Esophagus muscularis mucosa (tissue), 4 donors: Measurements from ENCODE around the gene FAM3B. TPM values are rescaled to one million over a fixed set of nuclear protein-coding genes. Genes with fewer than 3 reads are reported as not detected.

Experiments used
- DNase-seq: peaks from one replicate; pipeline ENCODE4 v3.0.0-alpha.2; 2017; ENCODE audit errors: extremely low spot score
- H3K27ac ChIP-seq, 4 donors: fragments of 200-600 bp; sonication (generic); replicated peaks in 1 of 4; 1 replicate in 3 of 4; 2 replicates in 1 of 4; pipeline ENCODE4 v1.5.1; 2016 to 2019; ENCODE audit warnings: mild to moderate bottlenecking in 1 of 4
- H3K27me3 ChIP-seq, 4 donors: fragments of 200-600 bp; sonication (generic); one replicate each; pipeline versions ENCODE4 v1.5.1 to v1.6.0; 2016 to 2019
- H3K36me3 ChIP-seq, 4 donors: fragments of 200-600 bp; sonication (generic); one replicate each; pipeline ENCODE4 v1.5.1; 2016 to 2019
- H3K4me1 ChIP-seq, 4 donors: fragments of 200-600 bp; sonication (generic); one replicate each; pipeline ENCODE4 v1.5.1; 2016 to 2019
- H3K4me3 ChIP-seq, 4 donors: fragments of 200-600 bp; sonication (generic); 1 replicate in 2 of 4; 2 replicates in 2 of 4; pipeline ENCODE4 v1.5.1; 2016 to 2019; ENCODE audit warnings: mild to moderate bottlenecking in 4 of 4, moderate library complexity in 1 of 4
- H3K9me3 ChIP-seq, 4 donors: fragments of 200-600 bp; sonication (generic); 1 replicate in 3 of 4; 2 replicates in 1 of 4; pipeline ENCODE4 v1.5.1; 2016 to 2019
- EP300 ChIP-seq: sonication (generic); formaldehyde crosslinking; IDR thresholded peaks from one replicate; pipeline ENCODE4 v1.6.1; 2017; ENCODE audit warnings: antibody characterized with exemption
- POLR2A ChIP-seq: fragments of 450-650 bp; IDR thresholded peaks from one replicate; pipeline ENCODE4 v1.6.1; 2017; ENCODE audit warnings: antibody characterized with exemption, moderate library complexity, mild to moderate bottlenecking, low read depth
- POLR2AphosphoS5 ChIP-seq, 2 donors: sonication (generic); formaldehyde crosslinking; IDR thresholded peaks; one replicate each; pipeline ENCODE4 v1.6.1; 2017; ENCODE audit warnings: antibody characterized with exemption in 2 of 2
- WGBS: methylation state at CpG from one replicate; pipeline ENCODE4 v1.1.5; 2018; 5-methylcytosine and 5-hydroxymethylcytosine counted together
- intact Hi-C: fragments of 100-400 bp; cut with DNase I; formaldehyde crosslinking; loops from one replicate; pipeline ENCODE4 v1.15.1; 2023
- total RNA-seq, 4 donors: library from RNA; depleted of rRNA; stranded (reverse); fragments of >200 nt; gene quantifications; one replicate each; pipeline versions ENCODE4 v1.1.0 to v1.2.1, GENCODE V29; 2016
- TF ChIP-seq, protein P1 (sequence below), 3 experiments: fragments of 200-600 bp in 2 of 3; fragments of 450-650 bp in 1 of 3; sonication (generic) in 2 of 3; IDR thresholded peaks; one replicate each; pipeline ENCODE4 v1.5.1; 2017 to 2019; ENCODE audit warnings: antibody characterized with exemption in 3 of 3, mild to moderate bottlenecking in 2 of 3, moderate library complexity in 1 of 3

The FAM3B gene
- total RNA-seq, 4 donors from 2014 or later = 0.45 TPM; not detected in 3

DNA sequence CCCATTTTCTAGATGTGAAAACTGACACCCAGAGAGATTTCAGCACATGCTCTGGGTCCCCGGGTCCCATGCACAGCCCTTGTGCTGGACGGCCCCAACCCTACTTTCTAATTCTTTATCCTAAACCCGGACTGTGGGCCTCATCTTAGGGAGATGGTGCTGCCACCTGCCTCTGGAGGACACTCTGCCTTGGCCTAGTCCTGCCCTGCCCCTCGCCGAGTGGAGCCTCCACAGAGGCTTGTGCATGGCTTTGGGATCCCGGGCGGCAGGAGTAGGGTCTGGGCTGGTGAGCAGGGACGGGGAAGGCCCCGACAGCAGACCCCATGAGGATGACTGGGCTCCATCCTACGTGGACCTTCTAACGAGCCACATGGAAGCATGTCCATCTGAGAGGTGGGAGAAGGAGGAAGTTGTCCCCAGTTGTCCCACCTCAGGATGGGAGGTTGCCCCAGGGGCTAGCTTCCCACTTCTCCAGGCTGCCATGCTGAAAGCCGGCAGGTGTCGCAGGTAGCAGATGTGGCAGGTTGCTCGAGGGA lies 57.6 kb downstream of the FAM3B start:
- H3K4me3 ChIP-seq = no peak overlapping the region
- 97% methylated on average over 6 of the region's 14 CpGs for WGBS
- no peak for DNase-seq
- H3K27ac ChIP-seq = no peak overlapping the region
- intact Hi-C loops = no loop called here
- TF ChIP-seq, protein P1, sequence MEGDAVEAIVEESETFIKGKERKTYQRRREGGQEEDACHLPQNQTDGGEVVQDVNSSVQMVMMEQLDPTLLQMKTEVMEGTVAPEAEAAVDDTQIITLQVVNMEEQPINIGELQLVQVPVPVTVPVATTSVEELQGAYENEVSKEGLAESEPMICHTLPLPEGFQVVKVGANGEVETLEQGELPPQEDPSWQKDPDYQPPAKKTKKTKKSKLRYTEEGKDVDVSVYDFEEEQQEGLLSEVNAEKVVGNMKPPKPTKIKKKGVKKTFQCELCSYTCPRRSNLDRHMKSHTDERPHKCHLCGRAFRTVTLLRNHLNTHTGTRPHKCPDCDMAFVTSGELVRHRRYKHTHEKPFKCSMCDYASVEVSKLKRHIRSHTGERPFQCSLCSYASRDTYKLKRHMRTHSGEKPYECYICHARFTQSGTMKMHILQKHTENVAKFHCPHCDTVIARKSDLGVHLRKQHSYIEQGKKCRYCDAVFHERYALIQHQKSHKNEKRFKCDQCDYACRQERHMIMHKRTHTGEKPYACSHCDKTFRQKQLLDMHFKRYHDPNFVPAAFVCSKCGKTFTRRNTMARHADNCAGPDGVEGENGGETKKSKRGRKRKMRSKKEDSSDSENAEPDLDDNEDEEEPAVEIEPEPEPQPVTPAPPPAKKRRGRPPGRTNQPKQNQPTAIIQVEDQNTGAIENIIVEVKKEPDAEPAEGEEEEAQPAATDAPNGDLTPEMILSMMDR (IDR thresholded peaks at IDR 0.05) = no peak
- TF ChIP-seq EP300 = no peak
- no peak for TF ChIP-seq POLR2AphosphoS5 (IDR thresholded peaks at IDR 0.05)
- TF ChIP-seq POLR2A = no peak
- H3K9me3 ChIP-seq = no peaks in the 10 kb centered on the region
- H3K27me3 ChIP-seq = peaks cover 0 to 23% (median 0%) of the 10 kb centered on the region in 4 donors
- peaks cover 0 to 28% (median 20%) of the 10 kb centered on the region in 4 donors for H3K36me3 ChIP-seq
- peaks cover 0 to 16% (median 9%) of the 10 kb centered on the region in 4 donors for H3K4me1 ChIP-seq

DNA sequence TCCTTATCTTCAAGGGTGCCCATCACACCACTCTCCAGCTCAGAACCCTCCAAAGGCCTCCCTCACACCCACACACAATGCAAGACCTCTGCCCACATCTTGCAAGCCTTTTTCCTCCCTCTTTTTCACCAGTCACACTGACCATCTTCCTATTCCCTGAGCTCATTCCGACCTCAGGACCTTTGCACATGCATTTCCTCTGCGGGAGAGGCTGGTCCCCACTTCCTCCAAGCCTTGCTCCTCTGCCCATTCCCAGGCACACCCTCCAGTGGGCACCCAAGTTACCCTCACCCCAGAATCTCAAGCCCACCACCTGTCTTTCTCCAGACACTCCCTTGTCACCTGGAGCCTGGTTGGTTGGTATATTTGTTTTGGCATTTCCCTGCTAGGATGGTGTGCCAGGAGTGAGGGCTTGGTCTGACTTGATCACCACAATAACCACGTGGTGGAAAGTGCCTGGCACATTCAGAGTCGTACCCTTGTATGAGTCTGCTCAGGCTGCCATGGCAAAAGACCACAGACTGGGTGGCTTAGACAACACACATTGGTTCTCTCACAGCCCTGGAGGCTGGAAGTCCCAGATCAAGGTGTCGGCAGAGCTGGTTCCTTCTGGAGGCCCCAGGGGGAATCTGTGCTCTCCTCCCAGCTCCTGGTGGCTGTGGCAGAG lies 58.4 kb downstream of the FAM3B start:
- 88% methylated on average over 5 of the region's 5 CpGs for WGBS
- peaks cover 0 to 16% (median 0%) of the 10 kb centered on the region in 4 donors for H3K27me3 ChIP-seq
- no peak overlapping the region for H3K4me3 ChIP-seq
- H3K27ac ChIP-seq = no peak overlapping the region
- intact Hi-C loops = no loop called here
- peaks cover 0 to 36% (median 27%) of the 10 kb centered on the region in 4 donors for H3K36me3 ChIP-seq
- no peak for TF ChIP-seq POLR2AphosphoS5 (IDR thresholded peaks at IDR 0.05)
- TF ChIP-seq, protein P1 (IDR thresholded peaks at IDR 0.05) = no peak
- TF ChIP-seq POLR2A = no peak
- TF ChIP-seq EP300 = no peak
- peaks cover 0 to 8% (median 2%) of the 10 kb centered on the region in 4 donors for H3K4me1 ChIP-seq
- no peaks in the 10 kb centered on the region for H3K9me3 ChIP-seq
- DNase-seq = no peak

DNA sequence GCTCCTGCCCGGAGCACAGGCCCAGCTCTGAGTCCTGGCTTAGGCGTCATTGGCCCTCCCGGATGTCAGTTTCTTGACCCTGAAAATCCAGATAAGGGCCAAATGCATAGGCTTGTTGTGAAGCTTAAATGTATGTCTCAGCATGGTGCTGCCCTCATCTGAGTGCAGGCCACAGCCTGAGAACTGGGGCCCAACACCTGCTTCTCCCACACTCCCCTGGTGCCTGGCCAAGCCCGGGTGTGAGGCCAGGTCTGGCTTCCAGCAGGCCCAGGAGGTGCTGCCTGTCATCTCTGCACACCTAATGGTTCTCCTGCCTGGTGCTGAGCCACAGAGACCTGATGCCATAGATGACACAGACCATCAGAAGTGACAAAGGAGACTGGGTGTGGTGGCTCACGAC lies 59.3 kb downstream of the FAM3B start:
- Histone ChIP-seq H3K4me3 (no peak overlapping the region), H3K4me1 (peaks cover 0 to 5% (median 0%) of the 10 kb centered on the region in 4 donors), H3K9me3 (no peaks in the 10 kb centered on the region), H3K27ac (no peak overlapping the region), H3K27me3 (peaks cover 0 to 8% (median 0%) of the 10 kb centered on the region in 4 donors), H3K36me3 (peaks cover 0 to 44% (median 36%) of the 10 kb centered on the region in 4 donors)
- intact Hi-C loops = no loop called here
- no peak for TF ChIP-seq POLR2A
- TF ChIP-seq, protein P1 (IDR thresholded peaks at IDR 0.05) = no peak
- TF ChIP-seq EP300 = no peak
- no peak for TF ChIP-seq POLR2AphosphoS5 (IDR thresholded peaks at IDR 0.05)
- 77% methylated on average over 5 of the region's 5 CpGs for WGBS
- no peak for DNase-seq

DNA sequence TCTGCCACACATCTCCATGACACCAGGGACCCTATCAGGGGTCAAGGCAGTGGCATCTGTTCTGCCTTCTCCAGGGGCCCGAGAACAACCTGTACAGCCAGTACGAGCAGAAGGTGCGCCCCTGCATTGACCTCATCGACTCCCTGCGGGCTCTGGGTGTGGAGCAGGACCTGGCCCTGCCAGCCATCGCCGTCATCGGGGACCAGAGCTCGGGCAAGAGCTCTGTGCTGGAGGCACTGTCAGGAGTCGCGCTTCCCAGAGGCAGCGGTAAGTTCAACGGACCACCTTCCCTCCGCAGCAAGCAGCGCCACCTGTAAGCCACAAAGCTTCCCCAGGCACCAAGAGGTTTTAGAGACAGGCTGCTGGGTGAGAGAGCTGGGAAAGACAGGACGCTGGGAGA lies 61.1 kb downstream of the FAM3B start:
- Histone ChIP-seq H3K36me3 (peaks cover 0 to 58% (median 47%) of the 10 kb centered on the region in 4 donors), H3K27me3 (peaks cover 0 to 3% (median 0%) of the 10 kb centered on the region in 4 donors), H3K4me3 (no peak overlapping the region), H3K4me1 (peaks cover 0 to 5% (median 0%) of the 10 kb centered on the region in 4 donors), H3K9me3 (no peaks in the 10 kb centered on the region), H3K27ac (no peak overlapping the region)
- no peak for DNase-seq
- TF ChIP-seq, protein P1 (IDR thresholded peaks at IDR 0.05) = no peak
- TF ChIP-seq POLR2A (no peak), EP300 (no peak)
- 86% methylated on average over 16 of the region's 16 CpGs for WGBS
- intact Hi-C loops = no loop called here
